GM06990 (cell line): ENCODE measurements around the gene RUFY2.

ENCODE experiments used
- DNase-seq: peaks from one replicate; pipeline ENCODE4 v3.0.0-alpha.2; 2011; ENCODE audit not compliant: insufficient read length; ENCODE audit errors: extremely low read depth
- H3K27me3 ChIP-seq: replicated peaks from 2 replicates; pipeline ENCODE4 v1.6.0; 2011; ENCODE audit warnings: low read length; ENCODE audit not compliant: control insufficient read depth, insufficient read depth
- H3K36me3 ChIP-seq: 2 replicates; pipeline ENCODE4 v1.5.1; 2011; ENCODE audit warnings: low read length; ENCODE audit not compliant: control insufficient read depth, insufficient read depth
- H3K4me3 ChIP-seq: replicated peaks from 2 replicates; pipeline ENCODE4 v1.5.1; 2011; ENCODE audit warnings: low read depth, mild to moderate bottlenecking, control low read depth, low read length
- CTCF ChIP-seq: IDR thresholded peaks from 2 replicates; pipeline ENCODE4 v1.5.1; 2011; ENCODE audit warnings: low read length, control low read depth, mild to moderate bottlenecking, inconsistent platforms; ENCODE audit not compliant: insufficient read depth, poor library complexity, severe bottlenecking

RUFY2 gene

DNA sequence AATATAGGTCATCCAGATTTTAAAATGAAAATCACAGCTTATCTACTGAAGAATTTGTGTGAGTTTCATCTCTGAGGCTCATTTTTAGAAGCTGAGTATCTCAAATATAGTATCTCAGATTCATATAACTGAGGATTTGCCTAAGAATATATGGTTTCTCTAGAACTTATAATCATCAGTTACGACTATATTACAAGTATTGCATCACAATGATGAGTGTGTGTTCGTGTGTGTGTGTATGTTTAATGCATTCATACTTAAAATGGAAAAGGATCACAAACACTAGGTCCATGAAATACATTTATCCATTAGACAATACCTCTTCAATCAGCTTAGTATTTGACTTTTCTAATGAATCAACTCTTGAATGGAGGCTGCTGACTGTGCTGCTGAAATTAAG lies 21.3 kb downstream of the RUFY2 start:
- H3K4me3 ChIP-seq: no peak overlapping the region
- no peak for DNase-seq
- no peak for TF ChIP-seq CTCF
- no peaks in the 10 kb centered on the region for H3K27me3 ChIP-seq
- no peaks in the 10 kb centered on the region; the same call in 1 of the 2 replicates for H3K36me3 ChIP-seq

DNA sequence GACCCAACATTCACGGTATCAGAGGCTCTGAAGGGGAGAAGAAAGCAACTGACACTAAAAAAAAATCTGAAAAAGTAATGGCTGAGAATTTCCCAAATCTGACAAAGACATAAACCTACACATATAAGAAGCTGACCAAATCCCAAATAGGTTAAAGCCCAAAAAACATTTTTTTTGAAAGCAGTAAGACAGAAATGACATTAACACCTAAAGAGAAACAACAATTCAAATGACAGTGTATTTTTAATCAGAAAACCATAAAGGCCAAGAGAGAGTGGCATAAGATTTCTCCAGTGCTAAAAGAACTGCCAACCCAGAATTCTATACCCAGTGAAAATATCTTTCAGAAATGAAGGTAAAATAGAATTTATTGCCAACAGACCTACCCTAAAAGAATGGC lies 35.5 kb downstream of the RUFY2 start:
- Histone ChIP-seq H3K27me3 (no peaks in the 10 kb centered on the region), H3K4me3 (no peak overlapping the region), H3K36me3 (0 out of 2 replicates have a peak, but pooled peaks cover 3% of the 10 kb centered on the region)
- no peak for DNase-seq
- no peak for TF ChIP-seq CTCF

GRCh38 chr10:68367121-68367520 lies 40.0 kb downstream of the RUFY2 start:
- TF ChIP-seq CTCF: no peak
- DNase-seq: no peak
- peaks cover under 1% of the 10 kb centered on the region; the same call in 1 of the 2 replicates for H3K36me3 ChIP-seq
- no peak overlapping the region for H3K4me3 ChIP-seq
- no peaks in the 10 kb centered on the region for H3K27me3 ChIP-seq

GRCh38 chr10:68366600-68366999 lies 40.5 kb downstream of the RUFY2 start:
- Histone ChIP-seq H3K4me3 (no peak overlapping the region), H3K36me3 (no peaks in the 10 kb centered on the region; the same call in 1 of the 2 replicates)
- TF ChIP-seq CTCF: no peak

GRCh38 chr10:68365611-68366010 lies 41.5 kb downstream of the RUFY2 start:
- no peak for TF ChIP-seq CTCF
- no peak for DNase-seq
- H3K4me3 ChIP-seq: no peak overlapping the region
- H3K36me3 ChIP-seq: no peaks in the 10 kb centered on the region; the same call in 1 of the 2 replicates
- H3K27me3 ChIP-seq: no peaks in the 10 kb centered on the region

More at GRCh38 chr10:68366600-68366999, 40.5 kb downstream of the RUFY2 start:
- no peaks in the 10 kb centered on the region for H3K27me3 ChIP-seq
- DNase-seq: no peak
